Nephron progenitor cell (in vitro differentiated cells): ENCODE measurements around the gene OR9A4.

ENCODE experiments used
- DNase-seq: peaks from one replicate; pipeline ENCODE4 v3.0.0; 2021
- H3K27ac Mint-ChIP-seq: 2 replicates; pipeline ENCODE4 v1.8.0; 2021; ENCODE audit warnings: mild to moderate bottlenecking, moderate library complexity, mixed read lengths
- H3K27me3 Mint-ChIP-seq: 2 replicates; pipeline ENCODE4 v1.8.0; 2021; ENCODE audit warnings: mild to moderate bottlenecking, low read depth, mixed read lengths; ENCODE audit not compliant: poor library complexity
- H3K36me3 Mint-ChIP-seq: 2 replicates; pipeline ENCODE4 v1.8.0; 2021; ENCODE audit warnings: low read depth, mixed read lengths
- H3K4me1 Mint-ChIP-seq: 2 replicates; pipeline ENCODE4 v1.8.0; 2021; ENCODE audit warnings: mixed read lengths
- H3K4me3 Mint-ChIP-seq: 2 replicates; pipeline ENCODE4 v1.8.0; 2021; ENCODE audit warnings: mild to moderate bottlenecking, moderate library complexity, mixed read lengths
- H3K9me3 Mint-ChIP-seq: 2 replicates; pipeline ENCODE4 v1.8.0; 2021; ENCODE audit warnings: mild to moderate bottlenecking, moderate library complexity, mixed read lengths
- TF ChIP-seq, protein P1 (sequence below): fragments of 200-600 bp; sonication (generic); IDR thresholded peaks from 2 replicates; pipeline ENCODE4 v1.5.0; 2021; ENCODE audit warnings: antibody characterized with exemption

The OR9A4 gene, protein sequence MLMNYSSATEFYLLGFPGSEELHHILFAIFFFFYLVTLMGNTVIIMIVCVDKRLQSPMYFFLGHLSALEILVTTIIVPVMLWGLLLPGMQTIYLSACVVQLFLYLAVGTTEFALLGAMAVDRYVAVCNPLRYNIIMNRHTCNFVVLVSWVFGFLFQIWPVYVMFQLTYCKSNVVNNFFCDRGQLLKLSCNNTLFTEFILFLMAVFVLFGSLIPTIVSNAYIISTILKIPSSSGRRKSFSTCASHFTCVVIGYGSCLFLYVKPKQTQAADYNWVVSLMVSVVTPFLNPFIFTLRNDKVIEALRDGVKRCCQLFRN

DNA sequence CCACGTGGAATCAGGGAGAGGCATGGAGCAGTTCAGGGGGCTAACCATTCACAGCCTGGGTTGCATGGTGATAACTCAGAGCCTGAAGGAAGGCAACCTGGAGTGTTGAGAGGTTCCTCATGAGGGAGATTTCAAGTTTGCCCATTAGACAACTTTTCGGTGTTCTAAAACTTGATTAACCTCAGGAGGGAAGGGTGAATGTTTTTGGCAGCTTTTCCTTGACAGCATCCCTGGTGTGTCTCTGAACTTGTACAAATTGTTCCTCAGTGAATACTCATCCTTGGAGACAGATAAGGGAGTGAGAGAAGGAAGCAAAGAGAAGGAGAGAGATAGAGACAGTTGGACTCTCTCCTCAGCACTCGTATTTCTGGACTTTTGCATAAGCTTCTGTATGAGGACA, at the start of gene OR9A4:
Gene OR9A4 (plus strand): TSS at position 301 of the 400 bp plus-strand sequence. CDS start 2,477 bp downstream, outside the sequence.
- Mint-ChIP-seq H3K27me3 (peaks cover 7% of the 10 kb centered on the region), H3K4me1 (no peaks in the 10 kb centered on the region), H3K4me3 (no peak within 1 kb of the TSS), H3K36me3 (no peaks in the 10 kb centered on the region), H3K27ac (no peak within 1 kb of the TSS), H3K9me3 (peaks cover 5% of the 10 kb centered on the region)
- TF ChIP-seq, protein P1, sequence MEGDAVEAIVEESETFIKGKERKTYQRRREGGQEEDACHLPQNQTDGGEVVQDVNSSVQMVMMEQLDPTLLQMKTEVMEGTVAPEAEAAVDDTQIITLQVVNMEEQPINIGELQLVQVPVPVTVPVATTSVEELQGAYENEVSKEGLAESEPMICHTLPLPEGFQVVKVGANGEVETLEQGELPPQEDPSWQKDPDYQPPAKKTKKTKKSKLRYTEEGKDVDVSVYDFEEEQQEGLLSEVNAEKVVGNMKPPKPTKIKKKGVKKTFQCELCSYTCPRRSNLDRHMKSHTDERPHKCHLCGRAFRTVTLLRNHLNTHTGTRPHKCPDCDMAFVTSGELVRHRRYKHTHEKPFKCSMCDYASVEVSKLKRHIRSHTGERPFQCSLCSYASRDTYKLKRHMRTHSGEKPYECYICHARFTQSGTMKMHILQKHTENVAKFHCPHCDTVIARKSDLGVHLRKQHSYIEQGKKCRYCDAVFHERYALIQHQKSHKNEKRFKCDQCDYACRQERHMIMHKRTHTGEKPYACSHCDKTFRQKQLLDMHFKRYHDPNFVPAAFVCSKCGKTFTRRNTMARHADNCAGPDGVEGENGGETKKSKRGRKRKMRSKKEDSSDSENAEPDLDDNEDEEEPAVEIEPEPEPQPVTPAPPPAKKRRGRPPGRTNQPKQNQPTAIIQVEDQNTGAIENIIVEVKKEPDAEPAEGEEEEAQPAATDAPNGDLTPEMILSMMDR: no peak
- no peak for DNase-seq

DNA sequence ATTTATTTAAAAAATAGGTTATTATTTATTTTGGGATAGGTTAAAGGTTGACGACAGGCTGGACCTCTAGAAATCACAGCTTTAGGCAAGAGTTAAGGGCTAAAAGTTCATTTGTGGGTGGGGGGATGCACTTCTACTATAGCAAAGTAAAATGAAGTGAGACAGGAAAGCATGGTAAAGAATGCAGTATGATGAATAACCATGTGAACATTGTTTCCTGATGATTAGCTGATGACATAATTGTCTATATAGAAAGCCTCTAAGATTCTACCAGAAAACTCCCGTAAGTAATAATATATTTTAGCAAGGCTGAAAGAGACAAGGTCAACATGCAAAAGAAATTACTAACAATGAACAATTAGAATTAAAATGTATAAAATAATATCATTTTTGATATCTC, 49.2 kb upstream of the OR9A4 start:
- no peaks in the 10 kb centered on the region for H3K36me3 Mint-ChIP-seq
- no peak overlapping the region for H3K27ac Mint-ChIP-seq
- peaks cover 9% of the 10 kb centered on the region for H3K9me3 Mint-ChIP-seq
- peaks cover 3% of the 10 kb centered on the region for H3K27me3 Mint-ChIP-seq
- TF ChIP-seq, protein P1: no peak
- DNase-seq: no peak
- no peaks in the 10 kb centered on the region for H3K4me1 Mint-ChIP-seq
- no peak overlapping the region for H3K4me3 Mint-ChIP-seq

DNA sequence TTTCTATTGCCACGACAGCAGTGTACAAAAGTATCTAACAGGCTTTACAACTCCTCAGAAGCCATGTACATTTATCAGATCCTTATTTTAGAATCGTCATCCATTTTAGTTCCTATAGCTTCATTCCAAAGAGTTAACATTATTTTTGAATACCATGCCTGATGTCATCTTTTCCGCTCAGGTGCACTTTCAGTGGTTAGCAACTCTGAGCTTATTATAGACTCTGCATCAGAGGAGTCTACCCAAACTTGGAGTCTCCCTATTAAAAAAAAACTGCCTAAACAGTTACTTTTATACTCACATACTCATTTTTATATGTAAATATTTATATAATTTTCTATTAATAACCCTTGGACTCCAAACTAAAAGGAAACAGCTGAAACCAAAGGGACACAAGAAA, 43.3 kb upstream of the OR9A4 start:
- no peak for DNase-seq
- no peak overlapping the region for H3K27ac Mint-ChIP-seq
- H3K9me3 Mint-ChIP-seq: peaks cover 9% of the 10 kb centered on the region
- peaks cover 3% of the 10 kb centered on the region for H3K27me3 Mint-ChIP-seq
- no peaks in the 10 kb centered on the region for H3K4me1 Mint-ChIP-seq
- no peaks in the 10 kb centered on the region for H3K36me3 Mint-ChIP-seq
- no peak overlapping the region for H3K4me3 Mint-ChIP-seq
- TF ChIP-seq, protein P1: no peak

DNA sequence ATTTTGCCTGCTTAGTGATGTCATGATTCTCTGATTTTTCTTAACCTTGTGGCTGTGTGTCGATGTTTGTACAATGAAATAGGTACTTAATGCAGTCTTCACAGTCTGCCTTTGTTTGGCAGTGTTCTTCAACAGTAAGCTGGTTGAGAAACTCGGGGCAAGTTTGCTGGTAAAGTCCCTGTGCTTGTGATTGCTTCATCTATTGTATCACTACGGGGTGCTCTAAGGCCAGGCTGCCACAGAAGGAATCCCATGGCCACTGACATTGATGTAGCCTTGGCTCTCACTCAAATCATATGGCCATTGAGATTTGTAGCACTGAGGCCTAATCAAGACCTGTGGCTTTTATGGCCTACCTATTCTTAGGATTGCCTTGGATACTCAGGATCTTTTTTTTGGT, 41.4 kb upstream of the OR9A4 start:
- TF ChIP-seq, protein P1: no peak
- Mint-ChIP-seq H3K4me1 (no peaks in the 10 kb centered on the region), H3K27me3 (no peaks in the 10 kb centered on the region), H3K4me3 (no peak overlapping the region), H3K27ac (no peak overlapping the region), H3K9me3 (peaks cover 7% of the 10 kb centered on the region), H3K36me3 (no peaks in the 10 kb centered on the region)
- no peak for DNase-seq

DNA sequence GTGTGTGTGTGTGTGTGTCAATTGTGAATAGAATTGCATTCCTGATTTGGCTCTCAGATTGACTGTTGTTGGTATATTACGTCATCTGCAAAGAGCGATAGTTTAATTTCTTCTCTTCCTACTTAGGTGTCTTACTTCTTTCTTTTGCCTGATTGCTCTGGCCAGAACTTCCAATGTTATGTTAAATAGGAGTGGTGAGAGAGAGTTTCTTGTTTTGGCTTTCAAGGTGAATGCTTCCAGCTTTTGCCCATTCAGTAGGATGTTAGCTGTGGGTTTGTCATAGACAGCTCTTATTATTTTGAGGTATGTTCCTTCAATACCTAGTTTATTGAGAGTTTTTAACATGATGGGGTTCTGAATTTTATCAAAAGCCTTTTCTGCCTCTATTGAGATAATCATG, 40.7 kb upstream of the OR9A4 start:
- H3K9me3 Mint-ChIP-seq: peaks cover under 1% of the 10 kb centered on the region
- no peak overlapping the region for H3K4me3 Mint-ChIP-seq
- no peaks in the 10 kb centered on the region for H3K27me3 Mint-ChIP-seq
- H3K36me3 Mint-ChIP-seq: no peaks in the 10 kb centered on the region
- no peaks in the 10 kb centered on the region for H3K4me1 Mint-ChIP-seq
- no peak overlapping the region for H3K27ac Mint-ChIP-seq
- DNase-seq: no peak
- TF ChIP-seq, protein P1: no peak

DNA sequence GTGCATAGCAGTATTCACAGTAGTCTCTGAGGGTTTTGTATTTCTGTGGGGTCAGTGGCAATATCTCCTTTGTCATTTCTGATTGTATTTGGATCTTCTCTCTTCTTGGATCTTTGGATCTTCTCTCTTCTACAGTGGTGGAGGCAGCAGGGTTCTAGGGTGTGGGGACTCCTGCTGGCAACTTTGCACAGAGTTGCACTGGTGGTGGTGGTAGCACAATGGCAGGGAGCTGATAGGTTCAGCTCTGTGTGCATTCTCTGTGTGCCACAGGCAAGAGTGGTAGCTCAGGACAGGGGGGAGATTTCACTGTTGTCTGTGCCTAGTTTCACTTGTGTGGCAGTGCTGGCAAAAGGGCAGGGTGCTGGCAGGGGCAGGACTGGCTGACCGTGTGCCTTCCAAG, 39.8 kb upstream of the OR9A4 start:
- Mint-ChIP-seq H3K27me3 (peaks cover under 1% of the 10 kb centered on the region), H3K4me3 (no peak overlapping the region), H3K27ac (no peak overlapping the region), H3K4me1 (no peaks in the 10 kb centered on the region), H3K9me3 (no peaks in the 10 kb centered on the region), H3K36me3 (no peaks in the 10 kb centered on the region)
- DNase-seq: no peak
- TF ChIP-seq, protein P1: no peak
